Measurements from ENCODE around the gene VSIG8.
"Not testable (repeated sequence)": the region's sequence is repeated elsewhere in the genome, so short reads cannot be mapped to it uniquely, and the experiment has no call there.

The VSIG8 gene, protein sequence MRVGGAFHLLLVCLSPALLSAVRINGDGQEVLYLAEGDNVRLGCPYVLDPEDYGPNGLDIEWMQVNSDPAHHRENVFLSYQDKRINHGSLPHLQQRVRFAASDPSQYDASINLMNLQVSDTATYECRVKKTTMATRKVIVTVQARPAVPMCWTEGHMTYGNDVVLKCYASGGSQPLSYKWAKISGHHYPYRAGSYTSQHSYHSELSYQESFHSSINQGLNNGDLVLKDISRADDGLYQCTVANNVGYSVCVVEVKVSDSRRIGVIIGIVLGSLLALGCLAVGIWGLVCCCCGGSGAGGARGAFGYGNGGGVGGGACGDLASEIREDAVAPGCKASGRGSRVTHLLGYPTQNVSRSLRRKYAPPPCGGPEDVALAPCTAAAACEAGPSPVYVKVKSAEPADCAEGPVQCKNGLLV

DNA sequence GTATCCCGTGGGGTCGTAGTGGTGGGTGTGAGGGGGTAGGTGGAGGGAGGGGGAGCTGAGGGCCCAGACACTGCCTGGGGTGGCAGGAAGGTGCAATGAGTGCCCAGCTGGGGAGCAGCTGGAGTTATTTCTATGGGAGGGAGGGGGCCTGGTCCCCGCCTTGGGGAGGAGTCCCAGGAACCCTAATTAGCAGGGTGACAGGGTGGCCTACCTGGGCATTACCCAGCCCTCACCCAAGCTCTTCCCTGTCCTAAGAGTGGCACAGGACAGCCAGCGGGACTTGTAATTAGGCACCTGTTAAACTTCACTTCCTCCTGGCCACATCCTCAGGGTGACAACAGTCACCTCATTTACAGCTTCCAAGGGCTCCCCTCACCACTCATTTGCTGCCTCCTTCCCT, at the start of gene VSIG8:
Gene VSIG8 (minus strand): TSS at position 101 of the 400 bp plus-strand sequence. CDS start 136 bp downstream, outside the sequence.
- DNase-seq (ENCODE audit: low read depth): no peak

DNA sequence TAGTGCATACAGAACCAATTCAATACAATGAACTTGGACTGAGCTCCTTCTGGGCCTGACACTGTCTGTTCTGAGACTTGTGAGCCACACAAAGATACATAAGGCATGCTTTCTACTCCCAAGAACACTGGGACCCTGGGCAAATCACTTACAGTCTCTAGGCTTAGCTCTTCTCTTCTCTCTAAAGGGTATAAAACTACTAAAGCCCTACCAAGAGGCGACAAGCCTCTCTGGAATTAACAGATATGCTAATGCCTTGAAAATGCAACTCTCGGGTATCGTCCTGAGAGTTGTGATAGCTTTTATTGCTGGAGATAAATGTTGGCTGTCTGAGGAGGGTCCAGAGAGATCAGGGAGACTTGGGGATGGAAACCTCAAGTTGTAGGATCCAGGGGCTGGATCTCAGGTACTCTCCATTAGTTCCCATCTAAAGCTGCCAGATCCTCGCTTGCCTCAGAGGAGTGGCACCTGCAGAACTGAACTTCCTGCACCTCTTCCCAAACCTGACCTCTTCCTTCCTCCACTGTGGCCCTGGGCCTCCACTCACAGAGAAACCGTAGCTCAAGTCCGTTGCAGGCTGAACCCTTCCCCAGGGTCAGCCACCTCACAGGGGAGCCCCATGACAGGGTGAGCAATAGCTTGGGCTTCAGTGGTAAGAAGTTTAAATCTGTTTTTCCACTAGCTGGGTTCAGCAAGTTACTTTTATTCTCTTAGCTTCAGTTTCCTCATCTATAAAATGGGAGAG, 49.0 kb upstream of the VSIG8 start:
- DNase-seq (ENCODE audit: low read depth): no peak

DNA sequence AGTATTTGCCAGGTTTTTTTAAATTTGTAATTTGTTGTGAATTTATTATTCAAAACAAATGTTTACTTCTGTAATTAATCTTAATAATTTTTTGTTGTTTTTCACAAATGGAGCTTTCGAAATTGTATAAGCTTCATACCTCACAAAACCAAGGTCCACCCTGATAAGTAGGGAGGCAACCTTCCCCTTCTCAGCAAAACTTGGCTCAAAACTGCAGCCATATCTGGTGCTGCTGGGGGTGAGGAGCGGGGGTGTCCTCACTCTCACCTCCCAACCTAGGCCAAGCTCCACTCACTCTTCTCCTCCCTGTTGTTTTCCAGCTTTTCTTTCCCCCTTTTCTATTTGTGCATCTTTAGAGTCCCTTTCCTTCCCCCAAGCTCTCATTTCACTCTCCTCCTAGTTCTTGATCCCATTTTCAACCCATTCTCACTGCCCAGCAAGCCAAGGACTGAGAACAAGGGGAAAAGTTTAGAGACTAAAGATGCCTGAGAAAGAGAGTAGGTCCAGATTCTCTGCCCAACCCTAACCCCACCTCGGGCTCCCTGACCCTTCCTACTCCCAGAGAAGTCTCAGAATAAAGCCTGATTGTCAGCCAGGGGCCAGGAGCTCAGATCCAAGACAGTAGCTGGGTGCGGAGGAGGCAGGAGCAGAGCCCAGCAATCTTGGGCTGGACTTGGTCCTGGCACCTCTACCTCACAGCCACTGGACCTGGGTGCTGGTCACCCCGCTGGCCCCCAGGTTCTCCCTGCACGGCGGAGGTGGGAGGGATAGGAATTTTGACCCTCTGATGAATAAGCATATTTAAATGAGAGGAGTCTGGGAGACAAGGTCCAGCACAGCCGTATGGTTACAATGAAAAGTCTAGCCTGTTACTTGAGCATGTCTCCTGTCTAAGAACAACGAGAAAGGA, 45.8 kb upstream of the VSIG8 start:
- no peak for DNase-seq (ENCODE audit: low read depth)

DNA sequence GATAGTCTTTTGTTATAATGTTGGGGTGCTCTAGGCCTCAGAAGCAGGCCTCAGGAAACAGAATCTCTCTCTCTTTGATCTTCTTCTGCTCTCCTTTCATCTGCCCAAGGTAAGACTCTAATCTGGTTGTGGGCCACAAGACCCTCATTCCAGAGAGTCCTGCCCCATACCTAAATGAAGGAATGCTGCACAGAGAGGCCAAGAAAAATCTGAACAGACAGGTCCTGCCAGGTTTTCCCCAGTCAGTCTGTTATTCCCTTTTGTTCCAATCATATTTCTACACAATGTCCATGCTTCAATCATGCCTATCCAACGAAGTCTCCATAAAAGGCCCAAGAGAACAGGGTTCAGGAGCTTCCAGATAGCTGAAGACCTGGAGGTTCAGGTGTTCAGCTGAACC, 44.5 kb upstream of the VSIG8 start:
- no peak for DNase-seq (ENCODE audit: low read depth)

DNA sequence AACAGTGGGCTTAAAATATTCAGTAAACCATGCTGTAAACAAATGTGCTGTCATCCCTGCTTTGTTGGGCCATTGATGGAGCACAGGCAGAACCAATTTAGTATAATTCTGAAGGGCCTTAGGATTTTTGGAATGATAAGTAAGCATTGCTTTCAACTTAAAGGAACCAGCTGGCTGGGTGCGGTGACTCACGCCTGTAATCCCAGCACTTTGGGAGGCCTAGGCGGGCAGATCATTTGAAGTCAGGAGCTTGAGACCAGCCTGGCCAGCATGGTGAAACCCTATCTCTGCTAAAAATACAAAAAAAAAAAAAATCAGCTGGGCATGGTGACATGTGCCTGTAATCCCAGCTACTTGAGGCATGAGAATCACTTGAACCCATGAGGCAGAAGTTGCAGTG, 41.6 kb upstream of the VSIG8 start:
- not testable (repeated sequence) for DNase-seq (ENCODE audit: low read depth)

DNA sequence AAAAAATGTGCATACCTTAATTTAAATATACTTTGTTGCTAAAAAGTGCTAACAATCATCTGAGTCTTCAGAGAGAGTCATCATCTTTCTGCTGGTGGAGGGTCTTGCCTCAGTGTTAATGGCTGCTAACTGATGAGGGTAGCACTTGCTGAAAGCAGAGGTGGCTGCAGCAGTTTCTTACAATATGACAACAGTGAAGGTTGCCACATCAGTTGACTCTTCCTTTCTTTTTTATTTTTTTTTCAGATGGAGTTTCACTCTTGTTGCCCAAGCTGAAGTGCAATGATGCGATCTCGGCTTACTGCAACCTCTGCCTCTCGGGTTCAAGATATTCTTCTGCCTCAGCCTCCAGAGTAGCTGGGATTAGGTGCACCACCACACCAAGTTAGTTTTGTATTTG, 40.1 kb upstream of the VSIG8 start:
- no peak for DNase-seq (ENCODE audit: low read depth)

DNA sequence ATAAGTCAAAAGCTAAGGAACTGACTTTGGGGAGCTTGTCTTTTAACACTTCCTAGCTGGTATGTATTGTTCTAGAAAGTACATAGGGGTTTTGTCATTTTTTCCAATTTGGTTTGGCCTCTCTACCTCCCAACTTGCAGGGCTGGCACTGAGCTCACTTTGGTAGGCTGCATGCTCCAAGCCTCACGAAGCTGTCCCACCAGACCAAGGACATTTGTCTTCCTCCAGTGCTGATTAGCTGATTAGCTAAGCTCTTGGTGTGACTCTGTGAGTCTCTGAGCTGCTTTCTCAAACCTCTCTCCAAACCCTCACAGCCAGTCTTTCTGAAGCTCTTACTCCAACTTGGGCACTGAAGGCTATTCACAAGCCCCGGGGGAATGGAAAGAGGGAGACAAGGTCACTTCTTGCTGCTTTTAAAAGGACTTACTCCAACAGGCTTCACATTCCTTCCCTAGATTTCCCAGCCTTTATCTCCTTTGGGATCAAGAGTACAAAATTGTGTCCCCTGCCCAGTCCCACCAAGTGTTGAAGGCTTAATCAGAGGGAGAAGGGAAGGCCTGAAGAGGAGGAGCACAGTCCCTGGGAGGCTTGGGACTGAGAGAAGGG, 38.4 kb upstream of the VSIG8 start:
- DNase-seq (ENCODE audit: low read depth): no peak

DNA sequence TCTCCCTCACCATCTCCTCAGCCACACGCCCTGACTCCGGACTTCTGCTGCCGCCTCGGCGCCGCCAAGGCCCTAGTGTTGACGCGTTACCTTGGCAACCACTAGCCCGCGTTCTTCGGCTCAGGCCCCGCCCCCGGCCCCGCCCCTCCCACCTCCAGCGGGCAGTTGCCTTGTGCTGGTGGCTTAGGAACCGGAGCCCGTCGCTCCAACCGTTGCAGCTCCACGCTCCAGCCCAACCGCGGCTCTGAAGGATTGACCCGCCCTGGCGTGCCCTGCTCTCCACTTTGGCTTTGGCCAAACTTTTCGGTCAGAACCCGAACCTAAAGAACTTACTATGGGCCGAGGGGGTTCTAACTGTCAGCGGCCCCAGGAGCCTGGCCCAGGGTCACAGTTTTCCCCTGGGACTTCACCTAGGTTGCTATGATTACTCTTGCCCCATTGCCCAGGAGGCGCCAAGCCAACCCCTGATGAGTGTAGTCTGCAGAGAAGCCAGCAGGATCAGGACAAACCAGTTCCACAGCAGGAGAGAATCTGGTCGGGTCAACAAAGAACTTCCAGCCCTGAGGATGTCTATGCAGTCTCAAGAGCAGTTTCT, 37.7 kb upstream of the VSIG8 start, which contains the start of gene CFAP45:
Gene CFAP45 (minus strand): TSS at position 80 of the 595 bp plus-strand sequence. CDS start 67 bp downstream, at position 13.
- DNase-seq (ENCODE audit: low read depth): no peak

DNA sequence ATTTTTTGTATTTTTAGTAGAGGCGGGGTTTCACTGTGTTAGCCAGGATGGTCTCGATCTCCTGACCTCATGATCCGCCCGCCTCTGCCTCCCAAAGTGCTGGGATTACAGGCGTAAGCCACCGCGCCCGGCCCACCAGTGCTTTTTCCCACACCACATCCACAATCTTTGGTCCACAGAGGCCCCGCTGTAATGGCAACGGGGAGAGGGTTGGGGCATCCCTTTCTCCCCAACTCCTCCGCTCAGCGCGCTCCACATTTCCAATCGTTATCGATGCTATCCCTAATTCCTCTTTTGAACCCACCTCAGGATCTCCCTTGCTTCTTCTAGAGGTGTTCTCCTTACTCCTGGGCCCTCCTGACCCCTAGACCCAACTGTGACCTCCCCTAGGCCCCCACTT, 37.2 kb upstream of the VSIG8 start:
- not testable (repeated sequence) for DNase-seq (ENCODE audit: low read depth)

DNA sequence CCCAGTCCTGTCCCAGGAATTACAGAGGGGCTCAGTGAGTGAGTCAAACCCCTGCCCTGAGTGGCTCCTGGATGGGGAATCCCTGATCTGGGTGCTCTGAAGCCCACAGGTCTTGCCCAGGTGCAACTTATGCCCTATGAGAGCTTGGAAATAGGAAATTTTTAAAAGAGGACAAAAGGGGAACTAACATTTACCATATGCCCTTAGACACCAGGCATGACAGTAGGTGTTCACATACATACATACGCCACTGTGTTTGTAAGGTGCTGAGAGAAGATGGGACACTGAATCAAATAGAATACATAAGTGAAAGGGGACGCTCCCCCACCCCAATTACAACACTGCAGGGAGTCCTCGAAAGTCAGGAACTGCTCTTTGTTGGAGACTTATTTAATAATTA, 36.1 kb upstream of the VSIG8 start:
- DNase-seq (ENCODE audit: low read depth): no peak

DNA sequence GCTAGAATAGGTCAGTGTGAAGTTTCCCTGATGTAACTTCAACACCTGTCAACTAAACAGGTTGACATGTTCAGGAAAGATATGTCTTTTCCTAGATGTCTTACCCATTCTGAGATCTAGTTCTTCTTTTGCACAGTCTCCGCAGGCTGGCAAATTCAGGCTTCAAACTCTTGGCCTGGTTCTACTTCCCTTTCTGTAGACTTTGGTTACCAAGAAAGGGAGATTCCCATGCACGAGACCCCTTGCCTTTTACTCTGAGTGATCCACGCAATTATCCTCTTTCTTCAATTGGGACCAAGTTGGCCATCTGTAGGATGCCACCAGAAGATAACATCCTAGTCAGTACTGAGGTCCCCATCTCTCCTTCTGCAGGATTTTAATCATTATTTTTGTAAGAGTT, 35.5 kb upstream of the VSIG8 start:
- DNase-seq (ENCODE audit: low read depth): no peak

DNA sequence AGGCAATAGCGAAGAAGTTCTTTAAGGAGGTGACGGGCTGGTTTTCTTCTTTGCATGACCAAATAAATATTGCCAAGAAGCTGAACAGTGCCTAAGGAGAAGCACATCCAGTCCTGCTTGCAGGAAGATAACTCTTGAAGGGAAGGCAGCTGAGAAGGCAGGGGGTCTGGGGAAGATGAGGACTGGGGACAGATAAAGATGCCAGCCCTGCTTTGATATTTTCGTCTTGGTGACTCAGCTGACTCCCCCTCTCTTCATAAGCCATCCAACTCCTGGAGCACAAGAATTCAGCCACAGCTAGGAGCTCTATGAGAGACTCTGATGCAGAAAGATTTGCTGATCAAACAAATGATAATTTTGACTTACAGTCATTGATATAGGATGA, 34.1 kb upstream of the VSIG8 start:
- no peak for DNase-seq (ENCODE audit: low read depth)

DNA sequence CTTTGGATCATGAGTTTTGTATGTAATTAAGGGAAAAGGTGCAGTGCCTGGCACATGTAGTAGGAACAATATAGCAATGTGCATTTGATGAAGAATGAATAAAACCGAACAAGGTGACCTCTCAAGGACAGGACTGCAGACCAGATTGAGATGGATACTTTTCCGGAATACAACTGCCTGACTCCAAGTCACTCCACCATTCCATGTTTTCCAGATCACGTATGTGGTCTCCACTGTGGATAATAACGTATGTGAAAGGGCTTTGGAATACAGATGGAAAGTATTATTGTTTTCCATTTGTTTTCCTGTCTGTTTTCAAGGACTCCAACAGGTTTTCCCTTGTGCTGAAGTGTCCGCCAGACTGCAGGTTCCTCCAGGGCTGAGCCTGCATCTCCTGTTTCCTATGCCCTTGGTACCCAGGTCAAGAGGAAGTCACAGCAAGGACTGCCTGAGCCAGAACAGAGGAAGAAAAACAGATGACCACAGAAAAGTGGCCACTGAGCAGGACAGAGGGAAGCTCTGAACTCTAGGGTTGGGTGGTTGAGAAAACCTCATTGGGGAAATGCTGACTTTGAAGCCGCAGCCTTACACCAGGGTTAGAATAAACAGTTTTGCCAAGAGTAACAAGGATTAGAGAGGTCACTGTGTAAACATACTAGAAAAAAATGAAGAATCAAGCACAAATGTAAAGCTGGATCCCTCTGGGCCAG, 33.5 kb upstream of the VSIG8 start:
- no peak for DNase-seq (ENCODE audit: low read depth)

DNA sequence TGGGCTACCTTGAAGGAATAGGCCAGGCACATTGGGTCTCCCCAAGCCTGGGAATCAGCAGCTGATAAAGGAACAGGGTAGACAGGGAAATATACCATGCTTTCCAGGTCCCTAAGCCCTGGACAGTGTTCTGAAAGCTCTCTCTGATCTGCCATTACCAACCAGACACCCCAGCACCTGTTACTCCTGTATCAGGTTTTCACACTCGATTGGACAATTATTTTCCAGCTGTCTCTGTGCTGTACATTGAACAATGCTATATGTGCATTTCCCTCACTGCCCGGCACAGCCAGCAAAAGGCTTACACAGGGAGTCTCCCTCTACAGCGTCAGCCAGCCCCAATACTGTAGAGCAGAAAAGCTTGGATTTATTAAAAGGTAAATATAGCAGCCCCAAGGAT, 32.8 kb upstream of the VSIG8 start:
- DNase-seq (ENCODE audit: low read depth): no peak

DNA sequence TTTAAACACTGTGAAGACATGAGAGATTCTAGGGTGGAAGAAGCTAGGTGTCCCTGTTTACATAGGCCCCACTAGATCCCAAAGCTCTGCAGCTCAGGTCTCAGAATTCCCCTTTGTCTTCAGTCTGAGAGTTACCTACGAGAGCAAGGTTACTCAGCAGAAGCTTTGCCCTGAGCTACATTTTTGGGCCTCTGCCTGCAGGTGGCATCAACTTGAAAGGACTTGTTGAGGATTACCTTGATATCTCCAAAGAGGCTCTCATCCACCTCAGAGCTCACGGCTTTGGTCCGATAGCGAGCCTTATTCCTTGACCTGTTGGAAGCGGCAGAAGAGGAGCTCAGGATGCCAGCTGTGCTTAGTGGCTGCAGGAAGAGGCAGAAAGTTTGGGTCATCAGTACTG, 30.5 kb upstream of the VSIG8 start:
- DNase-seq (ENCODE audit: low read depth): no peak

DNA sequence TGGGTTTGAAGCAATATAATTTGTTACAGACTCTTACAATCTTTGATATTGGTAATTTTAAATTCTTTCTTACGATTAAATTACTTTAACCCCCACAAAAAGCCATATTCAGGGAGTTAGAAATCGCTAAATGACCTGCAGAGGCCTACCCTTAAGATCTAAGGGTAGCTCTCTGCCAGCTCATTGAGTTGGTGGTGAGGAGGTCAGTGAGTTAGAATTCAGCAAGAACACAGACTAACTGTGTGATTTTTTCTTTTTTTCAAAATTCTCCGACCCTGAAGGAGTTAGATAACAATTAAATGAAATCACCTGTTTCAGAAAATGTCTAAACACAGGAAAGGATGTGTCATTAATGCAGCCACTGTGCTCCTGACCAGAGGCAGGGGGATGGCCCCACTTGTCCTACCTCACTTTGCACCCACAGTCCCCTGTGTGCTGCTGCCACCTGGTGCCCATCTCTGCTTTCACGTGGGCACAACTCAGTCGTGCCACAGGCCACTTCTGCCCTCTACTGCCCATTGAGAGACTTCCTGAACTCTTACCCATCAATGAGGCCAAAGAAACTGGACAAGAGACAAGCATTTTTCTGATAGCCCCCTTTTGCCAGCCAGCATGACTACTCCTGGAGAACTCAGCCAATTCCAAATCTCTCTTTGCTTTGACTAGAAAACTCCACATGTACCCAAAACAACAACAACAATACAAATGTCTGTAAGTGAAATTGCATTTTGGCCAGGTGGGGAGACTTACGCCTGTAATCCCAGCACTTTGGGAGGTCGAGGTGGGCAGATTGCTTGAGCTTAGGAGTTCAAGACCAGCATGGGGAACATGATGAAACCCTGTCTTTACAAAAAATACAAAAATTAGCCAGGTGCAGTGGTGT, 29.1 kb upstream of the VSIG8 start:
- DNase-seq (ENCODE audit: low read depth): peak; percentile 64

DNA sequence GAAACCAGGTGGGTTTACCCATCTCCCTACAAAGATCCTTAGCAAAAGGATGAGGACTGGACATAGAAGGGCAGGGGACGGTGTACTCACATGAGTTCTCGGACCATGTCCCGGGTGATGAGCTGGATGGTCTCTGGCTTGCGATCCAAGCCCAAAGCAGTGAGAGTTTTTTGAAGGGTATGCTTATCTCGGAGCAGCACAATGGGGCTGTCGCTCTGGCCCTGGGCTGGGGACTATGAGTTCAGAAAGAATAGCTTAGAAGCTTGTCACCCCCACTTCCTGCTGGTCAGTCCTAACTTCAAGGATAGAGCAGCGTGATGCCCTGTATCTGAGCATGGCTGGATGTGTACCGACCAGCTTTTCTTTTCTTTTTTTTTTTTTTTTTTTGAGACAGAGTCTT, 27.9 kb upstream of the VSIG8 start:
- no peak for DNase-seq (ENCODE audit: low read depth)

DNA sequence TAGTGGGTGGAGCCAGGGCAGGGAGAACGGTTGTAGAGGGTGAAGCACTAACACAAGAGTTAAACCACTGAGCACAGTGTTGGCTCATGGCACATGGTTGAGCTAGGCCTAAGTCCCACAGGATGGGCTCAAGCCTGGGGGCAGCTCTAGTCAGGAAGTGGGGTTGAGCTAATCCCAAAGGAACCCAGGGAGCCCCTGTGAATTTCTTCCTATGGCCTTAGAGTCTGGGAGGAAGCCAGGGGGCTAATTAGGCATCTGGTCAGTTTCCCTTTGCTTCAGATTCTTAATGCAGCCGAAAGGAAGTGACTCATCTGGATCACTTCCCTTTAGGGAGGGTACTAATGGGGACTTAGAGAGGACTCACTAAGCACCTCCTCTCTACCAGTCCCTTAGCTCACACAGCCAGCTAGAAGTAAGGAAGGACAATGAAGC, 27.4 kb upstream of the VSIG8 start:
- no peak for DNase-seq (ENCODE audit: low read depth)

DNA sequence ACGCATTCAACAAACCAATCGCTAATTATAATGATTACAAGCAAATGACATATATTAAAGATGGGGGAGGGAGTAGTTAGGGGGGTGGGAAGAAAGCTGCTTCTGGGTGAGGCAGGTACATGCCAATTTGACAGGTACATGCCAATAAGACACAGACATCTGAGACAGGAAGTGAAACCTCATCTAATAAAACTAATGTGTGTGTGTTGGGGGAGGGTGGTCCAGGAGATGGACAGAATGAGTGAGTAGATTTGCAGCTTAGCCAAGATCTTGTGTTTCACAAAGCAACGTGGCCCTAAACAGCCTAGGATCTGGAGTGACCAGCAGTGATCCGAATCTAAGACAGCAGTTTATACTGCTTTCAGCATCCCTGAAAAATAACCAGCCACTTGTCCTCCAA, 26.7 kb upstream of the VSIG8 start:
- DNase-seq (ENCODE audit: low read depth): no peak

DNA sequence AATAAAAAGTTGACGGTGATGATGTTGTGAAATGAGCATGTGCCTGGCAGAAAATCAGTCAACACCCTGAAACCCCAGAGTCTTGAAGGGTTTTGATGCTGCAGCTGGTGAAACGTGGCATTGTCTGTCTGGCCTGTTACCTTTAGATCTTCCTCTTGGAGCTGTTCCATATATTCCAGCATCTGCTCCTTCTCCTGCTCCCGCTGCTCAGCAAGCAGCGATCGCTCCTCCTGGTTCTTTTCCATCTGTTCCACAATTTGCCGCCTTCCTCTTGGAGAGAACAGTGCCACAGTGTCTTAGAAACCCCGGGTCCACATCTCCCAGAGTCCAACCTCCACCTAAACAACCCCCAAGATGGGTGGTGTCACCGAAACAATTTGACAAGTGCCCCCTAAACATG, 21.8 kb upstream of the VSIG8 start:
- no peak for DNase-seq (ENCODE audit: low read depth)
